GM21381 (cell line): Measurements from ENCODE around the gene TFPT.
A peak's percentile ranks its signal among the peaks of the same experiment; 100 is the strongest.

Source experiments
- ATAC-seq: cut with Tn5 transposase; IDR thresholded peaks from one replicate; pipeline ENCODE4 v1.9.1; 2021; ENCODE audit warnings: mild to moderate bottlenecking, moderate library complexity; ENCODE audit not compliant: unreplicated experiment

Gene TFPT

GRCh38 chr19:54115109-54116063 lies at the start of gene TFPT, which contains the start of gene PRPF31:
Gene TFPT (minus strand): TSS chr19:54115657. CDS start chr19:54115269, 388 bp downstream.
Gene PRPF31 (plus strand): TSS chr19:54115754. CDS start chr19:54118279, 2,525 bp downstream.
- peak; percentile 78 for ATAC-seq

GRCh38 chr19:54165222-54165621 lies 49.8 kb upstream of the TFPT start:
- ATAC-seq = no peak

- ATAC-seq = no peak
Measured at GRCh38 chr19:54164369-54165068, 49.1 kb upstream of the TFPT start.

- no peak for ATAC-seq
Measured at GRCh38 chr19:54162884-54163283, 47.4 kb upstream of the TFPT start.

- no peak for ATAC-seq
Measured at GRCh38 chr19:54162241-54162805, 46.9 kb upstream of the TFPT start.

- no peak for ATAC-seq
Measured at GRCh38 chr19:54160854-54161253, 45.4 kb upstream of the TFPT start.

- no peak for ATAC-seq
Measured at GRCh38 chr19:54160182-54160811, 44.8 kb upstream of the TFPT start.

GRCh38 chr19:54159352-54160181 lies 44.1 kb upstream of the TFPT start, which contains the start of gene LENG1:
Gene LENG1 (minus strand): TSS chr19:54159721. CDS start chr19:54159695, 26 bp downstream.
- ATAC-seq = peak; percentile 90

GRCh38 chr19:54158812-54159351 lies 43.4 kb upstream of the TFPT start:
- no peak for ATAC-seq

GRCh38 chr19:54156953-54157352 lies 41.5 kb upstream of the TFPT start:
- ATAC-seq = no peak

GRCh38 chr19:54156490-54156889 lies 41.0 kb upstream of the TFPT start:
- no peak for ATAC-seq

GRCh38 chr19:54155694-54156093 lies 40.2 kb upstream of the TFPT start:
- no peak for ATAC-seq

- ATAC-seq = no peak
Measured at GRCh38 chr19:54154603-54155345, 39.3 kb upstream of the TFPT start.

GRCh38 chr19:54153731-54154326 lies 38.4 kb upstream of the TFPT start:
- ATAC-seq = no peak

GRCh38 chr19:54152878-54153524 lies 37.5 kb upstream of the TFPT start:
- no peak for ATAC-seq

GRCh38 chr19:54152267-54152666 lies 36.8 kb upstream of the TFPT start:
- ATAC-seq = no peak

- no peak for ATAC-seq
Measured at GRCh38 chr19:54151362-54152035, 36.0 kb upstream of the TFPT start.
